ENCODE measurements around the gene ZNF500. TPM values are rescaled to one million over a fixed set of nuclear protein-coding genes. Genes with fewer than 3 reads are reported as not detected.

The ZNF500 gene
- total RNA-seq, 1 experiment from 2014 or later: 23.6 TPM

- Mint-ChIP-seq H3K4me3 (ENCODE audit: low read depth, unreplicated experiment) (no peak overlapping the region), H3K27me3 (ENCODE audit: unreplicated experiment) (no peaks in the 10 kb centered on the region), H3K27ac (ENCODE audit: unreplicated experiment) (no peak overlapping the region), H3K9me3 (ENCODE audit: low read depth, unreplicated experiment) (no peaks in the 10 kb centered on the region), H3K4me1 (ENCODE audit: low read depth, unreplicated experiment) (peaks cover 9% of the 10 kb centered on the region), H3K36me3 (ENCODE audit: insufficient read depth, unreplicated experiment) (peaks cover 68% of the 10 kb centered on the region)
- BruUV-seq (replicated peaks): no TSS peak
- no peak for TF ChIP-seq CTCF (IDR thresholded peaks at IDR 0.05; ENCODE audit: unreplicated experiment)
- intact Hi-C loops (cut with micrococcal nuclease; ENCODE audit: unreplicated experiment): no loop called here
- CTCF ChIA-PET: no interaction called here
- DNase-seq: no peak
These were observed 30.9 kb upstream of the ZNF500 start for GRCh38 chr16:4797805-4798252.

- no peak overlapping the region for H3K27ac Mint-ChIP-seq (ENCODE audit: unreplicated experiment)
These were observed 30.2 kb upstream of the ZNF500 start for GRCh38 chr16:4796982-4797804.

GRCh38 chr16:4795828-4796572, 29.0 kb upstream of the ZNF500 start:
- H3K36me3 Mint-ChIP-seq (ENCODE audit: insufficient read depth, unreplicated experiment): peaks cover 57% of the 10 kb centered on the region
- no peaks in the 10 kb centered on the region for H3K9me3 Mint-ChIP-seq (ENCODE audit: low read depth, unreplicated experiment)
- CTCF ChIA-PET: interaction anchor here (1.3 kb wide), 1 partner anchor 28 kb away, joined by 4 read pairs; no protein-coding TSS in a partner anchor
- DNase-seq: peak; percentile 29
- H3K27ac Mint-ChIP-seq (ENCODE audit: unreplicated experiment): peak overlapping the region; percentile 83
- no peaks in the 10 kb centered on the region for H3K27me3 Mint-ChIP-seq (ENCODE audit: unreplicated experiment)
- BruUV-seq (replicated peaks): TSS peak; percentile 81
- H3K4me1 Mint-ChIP-seq (ENCODE audit: low read depth, unreplicated experiment): peaks cover 9% of the 10 kb centered on the region
- no peak for TF ChIP-seq CTCF (IDR thresholded peaks at IDR 0.05; ENCODE audit: unreplicated experiment)
- peak overlapping the region; percentile 83 for H3K4me3 Mint-ChIP-seq (ENCODE audit: low read depth, unreplicated experiment)
- intact Hi-C loops (cut with micrococcal nuclease; ENCODE audit: unreplicated experiment): no loop called here

More at GRCh38 chr16:4796982-4797804, 30.2 kb upstream of the ZNF500 start:
- Mint-ChIP-seq H3K36me3 (ENCODE audit: insufficient read depth, unreplicated experiment) (peaks cover 61% of the 10 kb centered on the region), H3K4me1 (ENCODE audit: low read depth, unreplicated experiment) (peaks cover 9% of the 10 kb centered on the region), H3K4me3 (ENCODE audit: low read depth, unreplicated experiment) (peak overlapping the region; percentile 83), H3K27me3 (ENCODE audit: unreplicated experiment) (no peaks in the 10 kb centered on the region), H3K9me3 (ENCODE audit: low read depth, unreplicated experiment) (no peaks in the 10 kb centered on the region)
- intact Hi-C loops (cut with micrococcal nuclease; ENCODE audit: unreplicated experiment): no loop called here
- BruUV-seq (replicated peaks): no TSS peak
- CTCF ChIA-PET: no interaction called here
- TF ChIP-seq CTCF (IDR thresholded peaks at IDR 0.05; ENCODE audit: unreplicated experiment): no peak
- no peak for DNase-seq

- Mint-ChIP-seq H3K27me3 (ENCODE audit: unreplicated experiment) (no peaks in the 10 kb centered on the region), H3K9me3 (ENCODE audit: low read depth, unreplicated experiment) (no peaks in the 10 kb centered on the region), H3K4me1 (ENCODE audit: low read depth, unreplicated experiment) (peaks cover 2% of the 10 kb centered on the region), H3K36me3 (ENCODE audit: insufficient read depth, unreplicated experiment) (peaks cover 56% of the 10 kb centered on the region), H3K27ac (ENCODE audit: unreplicated experiment) (peak within 1 kb of the TSS; percentile 83), H3K4me3 (ENCODE audit: low read depth, unreplicated experiment) (peak within 1 kb of the TSS; percentile 83)
- no peak for TF ChIP-seq CTCF (IDR thresholded peaks at IDR 0.05; ENCODE audit: unreplicated experiment)
- BruUV-seq (replicated peaks): no TSS peak
- peak; percentile 92 for DNase-seq
- intact Hi-C loops (cut with micrococcal nuclease; ENCODE audit: unreplicated experiment): no loop called here
- CTCF ChIA-PET: interaction anchor here (0.6 to 1.3 kb wide), 2 partner anchors 15 to 28 kb away, joined by 4 to 8 read pairs; no protein-coding TSS in a partner anchor
These were observed 28.3 kb upstream of the ZNF500 start, which contains the start of gene SMIM22 for GRCh38 chr16:4795181-4795827. Gene SMIM22 (plus strand): TSS chr16:4795369. CDS start chr16:4795735, 366 bp downstream.
